Kidney tubule cell (primary cell): ENCODE data around the gene MAP3K9.

Experiments
- DNase-seq: peaks from one replicate; pipeline ENCODE4 v3.0.0-alpha.2; 2018; ENCODE audit warnings: low spot score

The MAP3K9 gene

DNA sequence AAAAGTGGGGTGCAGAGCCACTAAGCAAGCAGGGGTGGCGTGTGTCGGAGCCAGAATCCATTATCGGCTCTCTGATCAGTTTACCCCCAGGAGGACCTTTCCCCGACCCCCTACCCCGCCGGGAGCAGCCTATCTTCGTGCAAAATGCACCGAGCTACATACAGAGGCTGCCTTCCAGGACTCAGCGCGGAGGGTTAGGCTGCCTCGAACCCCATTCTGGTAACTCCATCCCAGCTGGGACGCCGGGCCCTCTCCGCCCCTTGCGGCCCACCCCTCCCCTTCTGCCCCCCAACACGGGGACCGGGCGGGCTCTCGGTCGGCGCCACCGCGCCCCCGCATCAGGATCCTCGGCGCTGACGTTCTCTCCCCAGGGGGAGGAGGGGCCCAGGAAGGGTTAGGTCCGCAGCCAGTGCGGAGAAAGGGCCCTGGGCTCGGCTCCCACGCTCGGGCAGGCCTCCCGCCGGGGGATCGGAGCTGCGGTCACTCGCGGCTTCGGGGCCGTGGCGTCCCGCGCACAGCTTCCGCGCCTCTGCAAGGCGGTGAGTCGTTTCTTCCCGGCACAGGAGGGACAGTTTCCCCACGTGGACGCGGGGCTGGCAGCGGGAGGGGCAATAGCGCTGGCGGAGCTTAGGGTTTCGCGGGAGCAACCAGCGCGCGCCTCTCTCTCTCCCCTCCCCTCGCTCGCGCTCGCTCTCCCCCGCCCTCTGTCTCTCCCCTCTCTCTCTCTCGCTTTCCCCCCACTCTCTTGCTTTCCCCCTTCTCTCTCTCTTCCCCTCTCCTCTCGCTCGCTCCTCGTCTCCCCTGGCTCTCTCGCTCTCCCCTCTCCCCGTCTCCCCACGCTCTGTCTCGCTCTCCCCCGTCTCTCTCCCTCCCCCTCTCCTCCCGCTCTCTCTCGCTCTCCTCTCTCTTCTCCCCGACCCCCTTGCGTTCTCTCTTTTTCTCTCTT is 12.5 kb upstream of the MAP3K9 start:
- peak; percentile 36 for DNase-seq

GRCh38 chr14:70816525-70816924 is 7.2 kb upstream of the MAP3K9 start:
- no peak for DNase-seq

DNA sequence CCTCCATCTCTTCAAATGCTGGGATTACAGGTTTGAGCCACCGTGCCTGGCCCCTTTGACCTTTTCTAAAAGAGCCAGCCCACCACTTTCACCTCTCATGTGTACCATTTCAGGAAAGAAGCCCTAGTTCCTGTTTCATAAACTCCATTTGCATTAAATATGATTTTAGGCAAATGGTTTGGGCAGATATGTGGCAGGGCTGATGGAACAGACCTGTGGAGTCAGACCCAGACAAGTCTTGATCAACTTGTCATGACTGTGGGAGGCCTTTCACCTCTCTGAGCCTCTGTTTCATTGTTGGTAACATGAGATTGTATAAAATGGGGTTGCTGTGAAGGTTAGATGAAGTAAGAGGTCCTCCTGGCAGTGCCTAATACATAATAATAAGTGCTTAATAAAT is 5.2 kb upstream of the MAP3K9 start:
- no peak for DNase-seq

- peak; percentile 33 for DNase-seq
Measured at GRCh38 chr14:70812124-70812818, 3.0 kb upstream of the MAP3K9 start.

GRCh38 chr14:70811578-70811977 is 2.3 kb upstream of the MAP3K9 start:
- peak; percentile 52 for DNase-seq

GRCh38 chr14:70811050-70811449 is 1.7 kb upstream of the MAP3K9 start:
- DNase-seq: peak; percentile 68

DNA sequence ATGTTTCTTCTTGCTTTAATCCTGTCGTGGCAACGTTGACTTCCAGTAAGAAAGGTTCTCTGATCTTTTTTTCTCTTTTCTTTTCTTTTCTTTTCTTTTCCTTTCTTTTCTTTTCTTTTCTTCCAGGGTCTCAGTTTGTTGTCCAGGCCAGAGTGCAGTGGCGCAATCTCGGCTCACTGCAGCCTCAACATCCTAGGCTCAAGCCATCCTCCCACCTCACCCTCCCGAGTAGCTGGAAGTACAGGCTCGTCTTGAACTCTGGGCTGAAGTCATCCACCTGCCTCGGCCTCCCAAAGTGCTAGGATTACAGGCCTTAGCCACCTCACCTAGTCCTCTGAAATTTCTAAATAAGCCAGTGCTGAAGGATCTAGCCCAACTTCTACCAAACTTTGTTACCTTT is 1.3 kb upstream of the MAP3K9 start:
- peak; percentile 14 for DNase-seq

GRCh38 chr14:70808416-70809224 is 693 bp downstream of the MAP3K9 start:
- peak; percentile 53 for DNase-seq

DNA sequence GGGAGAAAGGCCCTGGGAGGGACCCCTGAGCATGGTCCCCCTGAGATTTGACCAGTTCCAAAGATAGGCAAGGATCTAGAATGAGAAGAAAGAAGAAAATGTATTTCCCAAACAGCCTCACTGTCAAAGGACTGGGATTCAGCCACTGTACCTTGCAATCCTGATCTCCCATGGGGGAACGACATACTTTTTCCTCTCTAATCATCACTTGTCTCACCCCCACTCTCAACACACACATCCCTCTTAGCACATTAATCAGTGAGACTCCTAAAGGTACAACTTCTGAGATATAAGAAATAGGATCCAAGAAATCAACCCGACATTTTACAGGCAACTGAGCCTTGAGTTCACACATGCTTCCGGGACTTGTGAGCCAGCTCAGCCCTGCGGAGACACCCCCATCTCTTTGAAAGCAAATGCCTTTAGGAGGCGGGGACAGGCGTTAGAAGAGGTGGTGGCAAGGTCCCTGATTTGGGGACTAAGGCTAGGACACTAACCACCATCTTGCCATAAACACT is 1.4 kb downstream of the MAP3K9 start:
- peak; percentile 77 for DNase-seq

- DNase-seq: no peak
Measured at GRCh38 chr14:70804556-70805162, 4.7 kb downstream of the MAP3K9 start.

- DNase-seq: no peak
Measured at GRCh38 chr14:70803321-70804310, 5.7 kb downstream of the MAP3K9 start.

DNA sequence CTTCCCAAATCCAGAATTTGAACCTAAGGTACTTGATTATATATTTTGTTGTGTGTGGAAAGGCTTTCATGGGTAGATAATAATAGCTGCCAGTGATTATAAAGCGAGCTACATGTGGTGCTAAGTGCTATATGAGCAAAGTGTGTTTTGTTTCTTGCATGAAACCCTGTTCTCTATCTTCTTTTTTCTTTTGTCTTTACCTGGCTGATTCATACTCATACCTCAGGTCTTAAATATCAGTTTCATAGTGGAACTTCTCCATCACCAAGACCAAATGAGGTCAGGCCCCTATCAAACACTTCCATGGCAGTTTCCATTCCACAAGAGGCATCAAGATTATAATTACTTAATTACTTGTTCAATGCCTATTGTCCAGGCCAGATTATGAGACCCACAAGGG is 6.9 kb downstream of the MAP3K9 start:
- no peak for DNase-seq

- DNase-seq: no peak
Measured at GRCh38 chr14:70801836-70802235, 7.5 kb downstream of the MAP3K9 start.

DNA sequence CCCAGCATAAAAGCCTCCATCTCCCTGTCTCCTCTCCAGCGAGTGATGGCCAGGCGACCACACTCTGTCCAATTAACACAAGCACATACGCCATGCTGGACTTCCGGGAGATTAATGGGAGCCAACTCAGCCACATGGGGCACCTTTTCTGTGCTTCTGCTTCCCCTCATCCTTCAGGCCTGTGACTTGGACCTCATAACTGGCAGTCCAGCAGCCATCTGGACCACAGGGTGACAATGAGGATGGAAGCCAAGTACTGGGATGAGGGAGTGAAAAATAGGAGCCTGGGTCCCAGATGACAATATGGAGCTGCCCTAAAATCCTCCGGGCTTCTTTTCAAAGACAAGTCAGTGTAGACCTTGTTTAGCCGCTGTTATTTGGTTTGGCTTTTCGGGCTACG is 12.8 kb downstream of the MAP3K9 start:
- no peak for DNase-seq

GRCh38 chr14:70794294-70794693 is 15.0 kb downstream of the MAP3K9 start:
- DNase-seq: no peak

- DNase-seq: no peak
Measured at GRCh38 chr14:70793637-70794036, 15.7 kb downstream of the MAP3K9 start.

DNA sequence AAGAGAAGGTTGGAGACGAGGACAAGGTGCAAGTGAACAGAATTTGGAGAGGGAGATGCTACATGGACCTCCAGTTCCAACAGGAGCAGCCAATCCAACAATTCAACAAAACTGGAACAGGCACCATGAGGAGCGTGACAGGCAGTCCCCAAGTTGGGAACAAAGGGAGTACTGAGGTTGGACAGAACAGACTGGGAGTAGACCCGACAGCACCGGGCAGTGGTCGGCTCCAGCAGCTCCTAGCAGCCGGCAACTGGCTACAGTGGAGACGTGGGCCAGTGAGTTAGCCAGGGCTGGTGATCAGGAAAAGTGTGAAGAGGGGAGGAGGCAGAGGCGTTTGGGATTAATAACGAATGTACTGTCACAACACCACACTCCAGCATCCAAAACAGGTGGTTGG is 16.4 kb downstream of the MAP3K9 start:
- DNase-seq: no peak

DNA sequence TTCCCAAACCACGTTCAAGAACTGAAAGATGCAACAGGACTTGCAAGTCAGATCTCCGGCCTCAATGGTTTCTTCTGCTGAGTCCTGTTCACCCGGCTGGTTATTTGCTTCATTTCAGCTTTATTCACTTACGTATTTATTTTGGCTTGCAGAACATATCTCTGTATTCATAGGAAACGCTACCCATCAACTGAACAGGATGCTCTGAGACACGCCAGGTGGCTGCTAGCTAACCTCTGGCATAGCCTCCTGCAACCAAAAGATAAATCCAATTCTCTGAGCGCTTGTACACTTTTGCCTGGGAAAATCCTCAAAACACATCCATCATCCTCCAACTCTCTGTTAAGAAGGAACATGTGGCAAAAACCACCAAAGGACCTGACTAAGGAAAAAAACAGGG is 17.3 kb downstream of the MAP3K9 start:
- DNase-seq: no peak

GRCh38 chr14:70789961-70790360 is 19.4 kb downstream of the MAP3K9 start:
- no peak for DNase-seq

GRCh38 chr14:70789361-70789760 is 20.0 kb downstream of the MAP3K9 start:
- peak; percentile 56 for DNase-seq

DNA sequence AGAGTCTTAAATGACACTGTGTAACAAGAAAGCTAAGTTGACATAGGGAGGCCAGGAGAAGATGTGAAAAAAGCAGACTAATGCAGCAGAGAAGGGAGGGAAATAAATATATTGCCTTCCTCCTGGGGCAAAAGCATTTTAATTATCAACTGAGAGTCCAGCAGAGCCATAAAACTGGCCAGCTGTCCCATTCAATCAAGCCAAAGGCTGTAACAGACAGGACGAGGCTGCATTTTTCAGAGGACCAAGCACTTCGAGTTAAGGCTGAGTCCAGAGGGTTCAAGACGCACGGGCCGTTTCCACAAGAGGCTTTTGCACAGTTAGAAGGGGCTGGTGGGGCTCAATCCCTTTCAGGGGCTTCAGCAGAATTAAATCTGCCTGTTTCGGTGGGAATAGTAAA is 20.4 kb downstream of the MAP3K9 start:
- no peak for DNase-seq
